Activated CD8-positive, alpha-beta memory T cell treated with anti-CD3 and anti-CD28 coated beads, Interleukin-2, amount 10 ng/mL, durations not matched to agents 7 days and 5 days (primary cell): ENCODE data around the gene RUNX2. TPM values are rescaled to one million over a fixed set of nuclear protein-coding genes. Genes with fewer than 3 reads are reported as not detected.
"Not testable (repeated sequence)": the region's sequence is repeated elsewhere in the genome, so short reads cannot be mapped to it uniquely, and the experiment has no call there.

Experiments
- ATAC-seq: fragments of 150-1000 bp; cut with Tn5 transposase; one replicate; pipeline ENCODE4 v1.10.0; 2021; ENCODE audit warnings: moderate library complexity
- CTCF ChIA-PET: fragments of 350-600 bp; sonication (Branson Sonifier 250); formaldehyde crosslinking; loops from one replicate; lab custom pipeline; 2021; ENCODE audit warnings: antibody characterized with exemption; lab: Charles Lee
- DNase-seq: peaks from one replicate; pipeline ENCODE4 v3.0.0-alpha.2; 2020
- H3K27ac Mint-ChIP-seq: one replicate; pipeline ENCODE4 v1.8.0; 2021; ENCODE audit warnings: mild to moderate bottlenecking, mixed read lengths
- H3K27me3 Mint-ChIP-seq: one replicate; pipeline ENCODE4 v1.8.0; 2021; ENCODE audit warnings: mixed read lengths
- H3K36me3 Mint-ChIP-seq: one replicate; pipeline ENCODE4 v1.8.0; 2021; ENCODE audit warnings: mild to moderate bottlenecking, mixed read lengths
- H3K4me1 Mint-ChIP-seq: one replicate; pipeline ENCODE4 v1.8.0; 2021; ENCODE audit warnings: mixed read lengths
- H3K4me3 Mint-ChIP-seq: one replicate; pipeline ENCODE4 v1.8.0; 2021; ENCODE audit warnings: mild to moderate bottlenecking, moderate library complexity, mixed read lengths
- H3K9me3 Mint-ChIP-seq: one replicate; pipeline ENCODE4 v1.8.0; 2022; ENCODE audit warnings: low read depth, mixed read lengths
- total RNA-seq, 2 experiments: library from RNA; stranded (reverse); gene quantifications; one replicate each; pipeline ENCODE4 v1.2.3, GENCODE V29; 2021

The RUNX2 gene
- total RNA-seq, 2 experiments from 2014 or later, result 9.3 to 19.9 TPM

DNA sequence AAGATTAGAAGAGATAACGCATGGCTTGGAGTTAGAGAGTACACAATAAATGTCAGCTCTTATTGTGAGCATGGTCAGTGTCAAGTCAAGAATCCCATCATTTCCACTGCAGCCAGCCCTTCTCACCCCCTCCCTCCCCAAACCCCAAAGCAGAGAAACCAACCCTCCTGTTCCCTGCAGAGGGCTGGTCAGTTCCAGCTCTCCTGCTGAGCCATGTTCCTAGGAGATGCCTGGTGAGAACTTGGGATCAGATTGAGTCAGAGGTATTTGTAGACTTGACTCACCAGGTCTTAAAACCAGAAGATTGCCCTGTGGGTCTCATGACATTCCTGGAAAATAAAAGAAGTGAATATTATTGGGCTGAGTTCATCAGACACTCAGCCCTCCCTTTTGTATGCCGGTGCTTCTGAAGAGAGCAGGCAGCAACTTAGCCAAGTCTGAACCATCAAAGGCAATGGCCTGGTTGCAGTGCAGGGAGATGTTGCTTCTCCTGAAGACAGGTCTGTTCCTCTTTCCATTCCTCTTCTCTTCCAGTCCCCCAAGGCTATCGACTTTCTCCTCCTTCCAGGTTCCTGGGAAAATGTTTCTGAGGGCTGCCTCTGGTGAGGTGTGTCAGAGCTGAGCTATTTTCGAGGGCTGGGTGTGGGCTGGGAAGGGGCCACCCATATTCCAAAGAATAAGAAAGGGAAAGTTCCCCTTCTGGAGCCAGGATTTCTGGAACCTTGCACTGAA, 327.8 kb downstream of the RUNX2 start:
- DNase-seq (no peak), ATAC-seq (no peak)
- H3K36me3 Mint-ChIP-seq, result peaks cover 11% of the 10 kb centered on the region
- H3K4me3 Mint-ChIP-seq, result no peak overlapping the region
- CTCF ChIA-PET, result no interaction called here
- H3K27me3 Mint-ChIP-seq, result peaks cover 5% of the 10 kb centered on the region
- H3K4me1 Mint-ChIP-seq, result peaks cover 29% of the 10 kb centered on the region
- no peak overlapping the region for H3K27ac Mint-ChIP-seq
- peaks cover 2% of the 10 kb centered on the region for H3K9me3 Mint-ChIP-seq

DNA sequence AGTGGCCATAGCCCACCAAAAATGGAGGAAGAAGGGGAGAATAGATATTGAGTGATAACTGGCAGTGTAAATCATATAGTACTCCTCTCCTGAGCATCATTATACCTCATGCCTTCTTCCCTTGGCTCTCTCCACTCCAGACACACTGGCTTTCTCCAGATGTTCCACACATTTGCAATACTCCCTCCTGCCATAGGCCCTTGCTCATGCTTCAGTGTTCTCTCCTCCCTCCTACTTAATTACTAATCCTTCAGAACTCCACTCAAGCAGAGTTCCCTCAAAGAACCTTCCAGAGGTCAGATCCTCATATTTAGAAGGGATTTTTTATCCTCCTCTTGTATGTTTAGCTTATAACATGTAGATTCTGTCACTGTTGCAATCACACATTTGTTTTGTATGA, 329.1 kb downstream of the RUNX2 start:
- peaks cover 2% of the 10 kb centered on the region for H3K9me3 Mint-ChIP-seq
- DNase-seq, result no peak
- peaks cover 37% of the 10 kb centered on the region for H3K4me1 Mint-ChIP-seq
- H3K27ac Mint-ChIP-seq, result no peak overlapping the region
- peaks cover 11% of the 10 kb centered on the region for H3K36me3 Mint-ChIP-seq
- peaks cover 10% of the 10 kb centered on the region for H3K27me3 Mint-ChIP-seq
- ATAC-seq, result no peak
- H3K4me3 Mint-ChIP-seq, result no peak overlapping the region
- CTCF ChIA-PET, result no interaction called here

DNA sequence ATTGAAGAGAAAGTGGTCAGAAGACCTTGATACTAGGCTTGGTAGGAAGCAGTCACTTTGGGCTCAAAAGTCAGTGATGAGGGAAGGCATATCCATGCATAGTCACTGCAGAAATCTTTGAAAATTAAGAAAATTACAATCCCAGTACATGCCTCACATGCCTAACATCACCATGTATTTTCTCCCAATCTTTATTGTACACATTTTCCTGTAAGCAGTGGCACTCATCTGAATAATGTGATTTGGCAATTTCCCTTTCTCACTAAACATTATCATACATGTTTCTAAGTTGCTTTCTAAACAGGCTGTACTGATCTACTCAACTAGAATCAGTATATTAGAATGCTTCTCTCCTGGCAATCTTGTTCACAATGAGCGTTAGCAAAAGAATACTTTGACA, 330.3 kb downstream of the RUNX2 start:
- Mint-ChIP-seq H3K4me1 (peaks cover 34% of the 10 kb centered on the region), H3K27me3 (peaks cover 19% of the 10 kb centered on the region), H3K9me3 (peaks cover 2% of the 10 kb centered on the region), H3K36me3 (peaks cover 11% of the 10 kb centered on the region), H3K4me3 (no peak overlapping the region), H3K27ac (no peak overlapping the region)
- DNase-seq, result no peak
- CTCF ChIA-PET, result no interaction called here
- no peak for ATAC-seq

DNA sequence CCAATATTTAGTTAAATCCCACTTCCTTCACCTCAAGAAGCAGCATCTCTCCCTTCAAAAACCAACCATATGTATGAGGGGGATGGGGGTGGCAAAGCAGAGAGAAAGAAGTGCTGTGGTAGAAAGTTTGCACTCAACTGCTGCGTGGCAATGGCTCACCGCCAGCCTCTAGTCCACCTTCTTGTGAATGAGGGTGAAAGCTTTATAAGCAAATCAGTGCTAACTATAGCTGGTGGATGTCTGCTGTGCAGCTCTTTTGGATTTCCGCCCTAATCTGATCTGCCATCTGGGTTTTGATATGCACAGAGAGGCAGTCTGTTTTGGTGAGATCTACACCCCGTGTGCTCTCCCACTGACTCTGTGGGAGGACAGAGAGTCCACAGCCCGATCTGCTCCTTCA, 330.8 kb downstream of the RUNX2 start:
- H3K27me3 Mint-ChIP-seq, result peaks cover 22% of the 10 kb centered on the region
- no peak overlapping the region for H3K4me3 Mint-ChIP-seq
- no peak for DNase-seq
- no peak overlapping the region for H3K27ac Mint-ChIP-seq
- peaks cover 11% of the 10 kb centered on the region for H3K36me3 Mint-ChIP-seq
- peak; percentile 38 for ATAC-seq
- CTCF ChIA-PET, result no interaction called here
- H3K9me3 Mint-ChIP-seq, result peaks cover 2% of the 10 kb centered on the region
- peaks cover 36% of the 10 kb centered on the region for H3K4me1 Mint-ChIP-seq

DNA sequence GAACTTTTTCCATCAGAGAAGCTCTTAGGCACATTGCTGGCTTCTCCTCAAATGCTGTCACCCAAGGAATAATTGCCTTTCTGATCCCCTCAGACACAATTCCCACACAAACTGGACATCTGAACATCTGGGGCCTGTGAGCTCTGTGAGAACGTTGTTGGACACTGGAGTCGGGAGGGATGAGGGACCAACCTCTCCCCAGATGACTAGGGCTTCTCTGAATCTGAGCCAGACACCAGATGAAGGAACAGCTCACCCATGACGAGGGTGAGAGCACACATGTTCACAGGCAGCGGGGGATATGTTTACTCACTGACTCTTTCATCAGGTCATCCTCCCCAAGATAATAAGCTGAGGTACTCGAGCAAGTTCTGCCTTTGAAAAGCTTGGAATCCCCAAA, 333.5 kb downstream of the RUNX2 start:
- H3K27ac Mint-ChIP-seq, result no peak overlapping the region
- CTCF ChIA-PET, result interaction anchor here (1.2 to 1.5 kb wide), 3 partner anchors 13 to 22 kb away, joined by 3 to 6 read pairs (median 4); no protein-coding TSS in a partner anchor

DNA sequence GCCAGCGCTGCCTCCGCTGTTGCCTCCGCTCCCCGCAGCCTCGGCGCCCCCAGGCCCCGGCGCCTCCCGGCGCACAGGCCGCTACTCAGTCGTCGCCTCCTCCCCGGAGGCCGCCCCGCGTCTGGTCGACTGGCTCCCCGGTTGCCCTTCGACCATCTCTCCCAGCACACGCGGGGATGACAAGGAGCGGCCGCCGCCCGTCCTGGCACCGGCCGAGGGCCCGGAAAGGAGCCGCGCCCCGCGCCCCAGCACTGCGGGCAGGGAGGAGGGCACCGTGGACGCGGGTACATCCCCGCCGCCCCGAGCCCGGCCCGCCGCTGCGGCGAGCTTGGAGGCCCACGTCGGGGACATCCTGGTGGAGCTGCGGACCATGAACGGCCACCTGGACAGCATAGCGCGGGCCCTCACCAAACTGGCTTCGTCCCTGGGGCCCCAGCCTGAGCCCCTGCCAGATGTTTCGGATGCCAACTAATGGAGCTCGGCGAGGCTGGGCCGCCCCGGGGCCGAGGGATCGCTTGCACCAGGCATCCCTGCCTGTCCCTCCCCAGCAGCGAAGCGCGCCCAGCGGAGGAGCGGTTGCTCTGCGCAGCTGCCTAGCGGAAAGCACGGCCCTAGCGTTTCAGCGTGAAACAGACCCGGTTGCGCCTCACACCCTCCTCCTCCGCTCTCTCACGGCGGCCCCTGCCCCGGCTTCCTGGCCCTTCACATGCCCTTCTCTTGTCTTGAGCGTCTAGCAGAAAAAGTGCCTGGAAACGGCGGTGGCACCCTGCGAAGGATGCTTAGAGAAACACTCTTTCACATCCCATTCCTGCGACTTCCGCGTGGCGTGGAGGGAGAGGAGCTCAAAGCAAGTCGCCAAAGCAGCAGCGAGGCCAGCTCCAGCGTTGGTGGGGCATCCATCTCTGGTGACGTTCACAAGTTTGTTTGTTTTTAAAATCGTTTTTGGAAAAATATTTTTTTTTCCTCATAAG, 335.4 kb downstream of the RUNX2 start:
- no peak overlapping the region for H3K27ac Mint-ChIP-seq
- no peaks in the 10 kb centered on the region for H3K36me3 Mint-ChIP-seq
- H3K4me1 Mint-ChIP-seq, result peaks cover 50% of the 10 kb centered on the region
- no peaks in the 10 kb centered on the region for H3K9me3 Mint-ChIP-seq
- DNase-seq (peak; percentile 52), ATAC-seq (peak; percentile 72)
- H3K27me3 Mint-ChIP-seq, result peaks cover 27% of the 10 kb centered on the region
- H3K4me3 Mint-ChIP-seq, result no peak overlapping the region
- CTCF ChIA-PET, result interaction anchor here (0.6 to 1.5 kb wide), 2 partner anchors 13 to 259 kb away, joined by 3 to 6 read pairs; no protein-coding TSS in a partner anchor

More for the DNA sequence above, 333.5 kb downstream of the RUNX2 start:
- Mint-ChIP-seq H3K4me3 (no peak overlapping the region), H3K9me3 (no peaks in the 10 kb centered on the region), H3K4me1 (peaks cover 53% of the 10 kb centered on the region), H3K27me3 (peaks cover 32% of the 10 kb centered on the region), H3K36me3 (peaks cover 6% of the 10 kb centered on the region)
- DNase-seq (no peak), ATAC-seq (no peak)

DNA sequence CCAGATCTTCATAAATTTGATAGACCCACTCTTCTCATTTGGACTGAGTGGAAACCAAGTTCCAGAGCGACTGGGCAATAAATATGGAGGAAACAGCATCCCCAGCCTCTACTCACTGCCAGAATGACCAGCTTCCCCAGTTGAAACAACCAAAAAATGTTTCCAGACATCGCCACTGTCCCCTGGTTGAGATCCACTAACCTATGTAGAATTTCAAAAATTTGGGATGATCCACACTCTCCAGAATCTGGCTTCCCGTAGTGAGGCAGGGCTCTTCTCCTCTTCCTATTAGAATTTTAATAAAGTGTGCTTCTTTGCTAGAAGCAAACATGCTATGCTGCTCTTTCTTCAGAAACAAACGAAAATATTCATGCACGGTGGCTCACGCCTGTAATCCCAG, 336.6 kb downstream of the RUNX2 start:
- Mint-ChIP-seq H3K27ac (no peak overlapping the region), H3K27me3 (peaks cover 27% of the 10 kb centered on the region), H3K4me3 (no peak overlapping the region), H3K4me1 (peaks cover 40% of the 10 kb centered on the region), H3K9me3 (no peaks in the 10 kb centered on the region), H3K36me3 (no peaks in the 10 kb centered on the region)
- CTCF ChIA-PET, result no interaction called here
- ATAC-seq, result no peak
- DNase-seq, result no peak

DNA sequence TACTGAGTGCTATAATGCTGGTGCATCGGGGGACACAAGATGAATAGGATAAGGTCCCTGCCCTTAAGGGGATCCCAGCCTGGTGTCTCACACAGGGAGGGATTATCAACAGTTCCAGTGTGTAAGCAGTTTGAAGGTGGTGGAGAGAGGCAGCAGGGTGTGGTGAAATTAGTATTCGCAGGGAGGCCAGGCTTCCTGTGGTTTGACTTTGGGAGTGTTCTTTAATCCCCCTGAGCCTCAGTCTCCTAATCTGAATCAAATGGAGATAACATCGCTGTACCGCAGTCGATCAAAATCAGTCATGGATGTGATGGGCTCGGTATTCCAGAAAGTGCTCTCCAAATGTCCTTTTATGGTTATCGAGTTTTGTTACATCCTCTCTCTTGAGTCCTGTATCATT, 337.7 kb downstream of the RUNX2 start:
- no peak overlapping the region for H3K4me3 Mint-ChIP-seq
- no peak for ATAC-seq

DNA sequence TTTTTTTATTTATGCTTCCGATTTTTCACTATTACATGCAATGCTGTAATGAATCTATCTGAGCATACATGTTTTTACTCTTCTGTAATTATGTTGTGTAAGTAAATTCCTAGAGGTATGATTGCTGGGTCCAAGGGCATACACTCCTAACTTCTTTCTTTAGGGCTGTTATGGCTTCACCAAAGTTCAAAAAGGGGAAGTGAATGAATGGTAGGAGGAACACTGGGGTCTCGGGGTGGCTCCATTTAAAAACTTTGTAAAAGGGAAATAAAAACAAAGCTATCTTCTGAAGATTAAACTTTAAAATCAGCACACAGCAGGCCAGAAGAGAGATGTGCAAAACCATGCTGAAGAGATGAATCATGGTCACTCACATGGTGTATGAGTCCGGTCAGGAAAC, 338.7 kb downstream of the RUNX2 start:
- no peak for DNase-seq
- peaks cover 23% of the 10 kb centered on the region for H3K27me3 Mint-ChIP-seq
- H3K27ac Mint-ChIP-seq, result no peak overlapping the region
- no peak overlapping the region for H3K4me3 Mint-ChIP-seq
- CTCF ChIA-PET, result interaction anchor here (1.4 kb wide), 1 partner anchor 9 kb away, joined by 4 read pairs; no protein-coding TSS in a partner anchor
- H3K4me1 Mint-ChIP-seq, result peaks cover 25% of the 10 kb centered on the region
- H3K36me3 Mint-ChIP-seq, result no peaks in the 10 kb centered on the region
- ATAC-seq, result no peak
- H3K9me3 Mint-ChIP-seq, result no peaks in the 10 kb centered on the region

More for the DNA sequence above, 337.7 kb downstream of the RUNX2 start:
- Mint-ChIP-seq H3K36me3 (no peaks in the 10 kb centered on the region), H3K27me3 (peaks cover 27% of the 10 kb centered on the region), H3K4me1 (peaks cover 34% of the 10 kb centered on the region), H3K27ac (no peak overlapping the region), H3K9me3 (no peaks in the 10 kb centered on the region)
- CTCF ChIA-PET, result interaction anchor here (1.3 to 1.4 kb wide), 2 partner anchors 10 to 1010 kb away, joined by 3 to 4 read pairs; no protein-coding TSS in a partner anchor
- no peak for DNase-seq

DNA sequence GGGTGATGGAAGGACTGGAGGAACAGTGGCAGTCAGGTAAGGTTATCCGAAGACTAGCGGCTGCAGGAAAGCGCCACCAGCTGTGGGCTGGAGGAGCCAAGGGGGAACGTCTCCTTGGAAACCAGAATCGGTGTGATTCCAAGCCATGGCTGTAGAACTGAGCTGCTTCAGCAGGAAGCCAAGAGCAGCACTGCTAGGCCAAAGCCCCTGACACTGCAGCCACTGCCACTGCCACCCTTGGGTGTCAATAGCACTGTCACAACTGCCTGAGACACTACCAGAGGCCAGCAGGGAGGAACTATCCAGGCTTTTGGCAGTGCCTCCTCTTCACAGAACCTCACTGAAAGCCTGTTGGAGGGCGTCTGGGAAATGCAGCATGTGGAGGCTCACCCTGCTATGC, 339.2 kb downstream of the RUNX2 start:
- H3K36me3 Mint-ChIP-seq, result no peaks in the 10 kb centered on the region
- CTCF ChIA-PET, result interaction anchor here (1.4 kb wide), 1 partner anchor 9 kb away, joined by 4 read pairs; no protein-coding TSS in a partner anchor
- H3K4me3 Mint-ChIP-seq, result no peak overlapping the region
- H3K27me3 Mint-ChIP-seq, result peaks cover 22% of the 10 kb centered on the region
- DNase-seq, result no peak
- H3K27ac Mint-ChIP-seq, result no peak overlapping the region
- ATAC-seq, result no peak
- H3K4me1 Mint-ChIP-seq, result peaks cover 25% of the 10 kb centered on the region
- H3K9me3 Mint-ChIP-seq, result no peaks in the 10 kb centered on the region

DNA sequence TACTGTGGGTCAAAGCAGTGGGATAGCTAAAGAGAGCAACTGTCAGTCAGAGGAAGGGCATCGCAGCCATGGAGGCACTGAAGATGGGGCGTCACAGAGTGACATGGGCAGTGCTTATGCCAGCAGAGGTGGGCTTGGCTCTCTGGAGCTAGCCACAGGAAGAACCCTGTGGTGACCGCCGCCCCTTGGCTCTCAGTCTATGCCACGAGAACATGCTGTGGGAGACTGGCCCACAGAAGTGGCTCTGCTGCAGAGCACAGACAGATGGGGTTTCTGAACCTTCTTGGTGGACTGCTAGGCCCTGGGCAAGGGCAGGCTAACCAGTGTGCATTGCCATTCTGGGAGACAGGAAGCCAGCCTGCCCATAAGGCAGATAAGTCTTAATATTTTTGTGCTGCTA, 339.6 kb downstream of the RUNX2 start:
- H3K36me3 Mint-ChIP-seq, result no peaks in the 10 kb centered on the region

DNA sequence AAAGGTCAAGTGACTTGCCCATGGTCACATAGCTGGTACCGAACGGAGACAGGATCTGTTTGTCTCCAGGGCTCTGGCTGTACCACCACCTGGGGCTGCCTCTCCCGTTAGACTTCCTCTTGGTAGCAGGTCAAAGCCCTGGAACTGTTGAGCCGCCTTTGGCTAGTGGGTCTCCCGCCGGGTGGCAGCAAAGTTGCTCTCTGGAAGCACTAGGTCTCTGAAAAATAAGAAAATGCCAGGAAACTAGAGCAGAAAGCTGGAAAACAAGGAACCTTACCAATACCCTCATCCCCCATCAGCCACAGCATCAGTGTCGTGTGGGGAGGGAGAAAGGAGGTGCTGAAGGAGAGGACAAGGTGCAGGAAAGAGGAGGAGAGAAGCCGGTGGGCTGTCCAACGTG, 340.6 kb downstream of the RUNX2 start:
- H3K27ac Mint-ChIP-seq, result no peak overlapping the region
- H3K4me1 Mint-ChIP-seq, result peaks cover 25% of the 10 kb centered on the region
- H3K4me3 Mint-ChIP-seq, result no peak overlapping the region
- DNase-seq, result no peak
- no peak for ATAC-seq
- H3K9me3 Mint-ChIP-seq, result no peaks in the 10 kb centered on the region
- CTCF ChIA-PET, result no interaction called here
- H3K36me3 Mint-ChIP-seq, result no peaks in the 10 kb centered on the region
- H3K27me3 Mint-ChIP-seq, result peaks cover 12% of the 10 kb centered on the region

More for the DNA sequence above, 339.6 kb downstream of the RUNX2 start:
- Mint-ChIP-seq H3K4me1 (peaks cover 25% of the 10 kb centered on the region), H3K27me3 (peaks cover 17% of the 10 kb centered on the region), H3K27ac (no peak overlapping the region), H3K9me3 (no peaks in the 10 kb centered on the region), H3K4me3 (no peak overlapping the region)
- DNase-seq (no peak), ATAC-seq (no peak)
- CTCF ChIA-PET, result no interaction called here

DNA sequence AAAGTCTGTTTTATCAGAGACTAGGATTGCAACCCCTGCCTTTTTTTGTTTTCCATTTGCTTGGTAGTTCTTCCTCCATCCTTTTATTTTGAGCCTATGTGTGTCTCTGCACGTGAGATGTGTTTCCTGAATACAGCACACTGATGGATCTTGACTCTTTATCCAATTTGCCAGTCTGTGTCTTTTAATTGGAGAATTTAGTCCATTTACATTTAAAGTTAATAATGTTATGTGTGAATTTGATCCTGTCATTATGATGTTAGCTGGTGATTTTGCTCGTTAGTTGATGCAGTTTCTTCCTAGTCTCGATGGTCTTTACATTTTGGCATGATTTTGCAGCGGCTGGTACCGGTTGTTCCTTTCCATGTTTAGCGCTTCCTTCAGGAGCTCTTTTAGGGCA, 345.0 kb downstream of the RUNX2 start:
- H3K4me3 Mint-ChIP-seq, ATAC-seq, H3K9me3 Mint-ChIP-seq, CTCF ChIA-PET, H3K27me3 Mint-ChIP-seq, DNase-seq, H3K27ac Mint-ChIP-seq, H3K36me3 Mint-ChIP-seq: not testable (repeated sequence)
- H3K4me1 Mint-ChIP-seq, result peaks cover 25% of the 10 kb centered on the region
